GM21529 (cell line): ENCODE measurements around the gene BAHCC1.

Experiments used
- ATAC-seq: cut with Tn5 transposase; IDR thresholded peaks from one replicate; pipeline ENCODE4 v1.9.1; 2021; ENCODE audit not compliant: unreplicated experiment

BAHCC1 gene

GRCh38 chr17:81511804-81512561, 116.7 kb downstream of the BAHCC1 start:
- peak; percentile 6 for ATAC-seq

DNA sequence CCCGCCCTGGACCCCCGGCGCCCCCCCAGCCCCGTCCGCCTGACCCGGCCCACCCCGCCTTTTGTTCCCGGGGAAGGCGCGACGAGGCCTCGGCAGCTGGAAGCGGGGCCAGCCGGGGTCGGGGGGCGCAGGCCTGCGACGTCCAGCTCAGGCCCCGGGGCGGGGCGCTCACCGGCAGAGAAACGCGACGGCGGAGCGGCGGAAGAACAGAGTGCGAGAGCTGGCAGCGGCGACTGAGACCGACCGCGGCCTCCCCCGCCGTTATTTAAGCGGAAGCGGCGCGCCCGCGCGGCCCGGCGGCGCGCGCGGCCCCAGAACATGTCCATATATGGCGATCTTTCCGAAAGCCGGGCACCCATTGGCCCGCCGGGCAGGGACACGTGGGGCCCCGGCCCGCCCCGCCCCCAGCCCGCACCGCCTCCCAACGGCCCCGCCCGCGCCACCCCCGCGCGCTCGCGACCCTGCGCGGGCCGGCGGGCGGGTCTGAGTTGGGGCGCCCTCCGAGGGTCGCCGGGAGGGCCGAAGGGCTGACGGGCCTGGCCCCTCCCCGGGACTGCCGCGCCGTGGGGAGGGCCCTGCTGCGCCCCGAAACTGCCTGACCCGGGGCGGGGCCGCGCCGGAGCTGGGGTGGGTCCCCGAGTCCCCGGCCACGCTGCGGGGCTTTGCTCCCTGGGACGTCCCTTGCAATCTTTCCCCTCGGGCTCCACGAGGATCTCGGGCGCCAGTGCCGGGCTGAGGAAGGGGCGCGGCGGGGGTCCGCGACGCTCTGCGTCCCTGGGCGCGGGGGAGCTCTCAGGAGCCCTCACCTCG, 117.5 kb downstream of the BAHCC1 start, which contains the start of gene ACTG1:
Gene ACTG1 (minus strand): TSS at position 238 of the 810 bp plus-strand sequence. CDS start 445 bp downstream, outside the sequence.
- ATAC-seq, result peak; percentile 35

GRCh38 chr17:81513372-81513752, 118.1 kb downstream of the BAHCC1 start:
- ATAC-seq, result no peak

- no peak for ATAC-seq
Observed at GRCh38 chr17:81513753-81514488, 118.7 kb downstream of the BAHCC1 start.

GRCh38 chr17:81514489-81514738, 119.2 kb downstream of the BAHCC1 start:
- ATAC-seq, result no peak

DNA sequence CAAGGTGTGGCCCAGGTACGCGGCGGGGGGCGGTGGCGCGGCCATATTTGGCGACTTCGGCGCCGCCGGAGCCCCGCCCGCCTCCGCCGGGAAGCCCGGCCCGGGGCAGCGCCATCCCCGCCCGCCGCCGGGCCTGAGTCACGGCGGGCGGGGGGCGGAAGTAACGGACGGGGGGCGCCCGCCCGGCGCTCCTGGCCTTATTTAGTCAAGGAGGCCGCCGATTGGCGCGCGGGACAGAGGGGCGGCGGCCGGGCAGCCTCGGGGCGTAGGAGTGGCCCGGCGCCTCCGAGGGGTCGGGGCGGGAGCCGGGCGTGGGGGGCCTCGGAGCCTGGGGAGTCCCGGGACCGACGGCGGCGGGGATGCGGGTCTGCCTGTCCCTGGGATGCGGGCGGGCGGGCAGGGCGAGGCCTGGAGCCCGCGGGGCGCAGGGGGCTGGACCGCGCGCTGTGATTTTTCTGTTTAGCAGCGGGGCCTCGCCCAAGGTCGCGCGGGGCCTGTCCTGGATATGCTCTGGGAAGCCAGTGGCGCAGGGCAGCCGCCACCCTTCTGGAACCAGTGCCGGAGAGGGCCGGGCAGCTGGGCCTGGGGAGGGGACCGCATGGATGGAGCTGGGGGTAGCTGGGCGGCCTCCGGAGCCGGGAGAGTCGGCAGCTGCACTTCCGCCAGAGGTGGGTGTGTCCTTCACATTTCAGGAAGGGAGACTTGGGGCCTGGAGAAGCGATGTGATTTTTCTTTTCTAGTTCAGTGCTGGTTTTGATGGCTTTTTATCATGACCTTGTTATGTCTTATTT, 119.7 kb downstream of the BAHCC1 start:
- ATAC-seq, result no peak

DNA sequence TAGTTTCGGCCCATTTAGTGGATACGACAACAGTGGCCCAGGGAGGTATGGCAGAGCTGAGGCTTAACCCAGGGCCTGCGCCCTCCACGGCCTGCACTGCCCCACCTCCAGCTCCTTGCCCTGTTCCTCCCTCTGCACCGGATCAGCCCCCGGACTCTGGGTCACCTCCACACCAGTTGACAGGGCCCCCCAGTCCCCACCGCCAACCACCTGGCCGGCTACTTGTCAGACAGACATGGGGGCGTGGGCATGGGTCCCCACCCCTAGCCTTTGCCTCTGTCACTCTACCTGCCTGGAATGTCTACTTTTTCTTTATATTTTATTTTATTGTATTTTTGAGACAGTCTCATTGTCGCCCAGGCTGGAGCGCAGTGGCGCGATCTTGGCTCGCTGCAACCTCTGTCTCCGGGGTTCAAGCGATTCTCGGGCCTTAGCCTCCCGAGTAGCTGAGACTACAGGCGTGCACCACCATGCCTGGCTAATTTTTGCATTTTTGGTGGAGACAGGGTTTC, 120.3 kb downstream of the BAHCC1 start:
- no peak for ATAC-seq
